ENCODE data around the gene PODN. TPM values are rescaled to one million over a fixed set of nuclear protein-coding genes. Genes with fewer than 3 reads are reported as not detected.

PODN gene
- total RNA-seq, 1 donor from 2014 or later, result 245 TPM

DNA sequence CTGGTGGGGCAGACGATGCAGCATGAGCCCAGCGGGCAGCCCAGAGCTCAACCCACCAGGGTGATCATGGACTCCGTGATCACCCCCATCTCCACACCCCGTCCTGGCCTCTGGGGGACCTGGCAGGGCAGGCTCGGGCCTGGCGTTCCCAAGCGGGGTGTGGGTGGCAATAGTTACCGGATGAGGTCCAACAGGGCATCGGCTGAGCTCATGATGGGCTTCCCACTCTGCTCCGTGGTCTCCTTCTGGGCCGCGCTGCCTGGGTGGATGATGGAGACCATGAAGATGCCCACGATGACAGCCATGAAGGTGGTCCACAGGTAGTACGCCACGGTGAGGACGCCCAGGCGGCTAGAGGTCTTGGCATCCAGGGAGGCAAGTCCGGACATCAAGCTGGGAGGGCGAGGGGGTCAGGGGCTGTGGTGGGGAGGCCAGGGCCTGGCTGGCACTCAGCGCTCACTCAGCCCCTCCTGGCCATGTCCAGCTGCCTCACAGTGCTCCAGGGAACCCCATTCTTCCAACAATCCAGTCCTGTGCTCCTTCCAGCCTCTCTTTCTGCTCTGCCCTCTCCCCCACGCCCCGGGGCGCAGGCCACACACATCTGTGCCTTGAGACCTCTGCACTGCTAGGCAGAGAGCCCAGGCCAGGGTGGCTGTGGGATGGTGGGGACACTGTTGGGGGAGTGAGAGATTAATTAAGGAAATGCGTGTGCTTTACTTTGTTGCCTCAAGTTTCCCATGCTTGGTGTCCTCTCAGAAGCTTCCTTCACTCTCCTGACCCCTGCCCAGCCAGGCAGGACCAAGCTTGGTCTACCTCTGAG lies 52.8 kb downstream of the PODN start:
- H3K36me3 ChIP-seq, result no peaks in the 10 kb centered on the region
- peaks cover 0 to 9% of the 10 kb centered on the region in 2 donors for H3K9me3 ChIP-seq
- DNase-seq (ENCODE audit: low spot score in 2 of 2), result no peak
- H3K27ac ChIP-seq, result no peak overlapping the region
- TF ChIP-seq, protein P1, sequence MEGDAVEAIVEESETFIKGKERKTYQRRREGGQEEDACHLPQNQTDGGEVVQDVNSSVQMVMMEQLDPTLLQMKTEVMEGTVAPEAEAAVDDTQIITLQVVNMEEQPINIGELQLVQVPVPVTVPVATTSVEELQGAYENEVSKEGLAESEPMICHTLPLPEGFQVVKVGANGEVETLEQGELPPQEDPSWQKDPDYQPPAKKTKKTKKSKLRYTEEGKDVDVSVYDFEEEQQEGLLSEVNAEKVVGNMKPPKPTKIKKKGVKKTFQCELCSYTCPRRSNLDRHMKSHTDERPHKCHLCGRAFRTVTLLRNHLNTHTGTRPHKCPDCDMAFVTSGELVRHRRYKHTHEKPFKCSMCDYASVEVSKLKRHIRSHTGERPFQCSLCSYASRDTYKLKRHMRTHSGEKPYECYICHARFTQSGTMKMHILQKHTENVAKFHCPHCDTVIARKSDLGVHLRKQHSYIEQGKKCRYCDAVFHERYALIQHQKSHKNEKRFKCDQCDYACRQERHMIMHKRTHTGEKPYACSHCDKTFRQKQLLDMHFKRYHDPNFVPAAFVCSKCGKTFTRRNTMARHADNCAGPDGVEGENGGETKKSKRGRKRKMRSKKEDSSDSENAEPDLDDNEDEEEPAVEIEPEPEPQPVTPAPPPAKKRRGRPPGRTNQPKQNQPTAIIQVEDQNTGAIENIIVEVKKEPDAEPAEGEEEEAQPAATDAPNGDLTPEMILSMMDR (IDR thresholded peaks at IDR 0.05), result no peak
- no peaks in the 10 kb centered on the region for H3K27me3 ChIP-seq
- H3K4me1 ChIP-seq, result peaks cover 4 to 10% of the 10 kb centered on the region in 2 donors
- H3K4me3 ChIP-seq, result no peak overlapping the region
- intact Hi-C loops (cut with DNase I), result no loop called here

DNA sequence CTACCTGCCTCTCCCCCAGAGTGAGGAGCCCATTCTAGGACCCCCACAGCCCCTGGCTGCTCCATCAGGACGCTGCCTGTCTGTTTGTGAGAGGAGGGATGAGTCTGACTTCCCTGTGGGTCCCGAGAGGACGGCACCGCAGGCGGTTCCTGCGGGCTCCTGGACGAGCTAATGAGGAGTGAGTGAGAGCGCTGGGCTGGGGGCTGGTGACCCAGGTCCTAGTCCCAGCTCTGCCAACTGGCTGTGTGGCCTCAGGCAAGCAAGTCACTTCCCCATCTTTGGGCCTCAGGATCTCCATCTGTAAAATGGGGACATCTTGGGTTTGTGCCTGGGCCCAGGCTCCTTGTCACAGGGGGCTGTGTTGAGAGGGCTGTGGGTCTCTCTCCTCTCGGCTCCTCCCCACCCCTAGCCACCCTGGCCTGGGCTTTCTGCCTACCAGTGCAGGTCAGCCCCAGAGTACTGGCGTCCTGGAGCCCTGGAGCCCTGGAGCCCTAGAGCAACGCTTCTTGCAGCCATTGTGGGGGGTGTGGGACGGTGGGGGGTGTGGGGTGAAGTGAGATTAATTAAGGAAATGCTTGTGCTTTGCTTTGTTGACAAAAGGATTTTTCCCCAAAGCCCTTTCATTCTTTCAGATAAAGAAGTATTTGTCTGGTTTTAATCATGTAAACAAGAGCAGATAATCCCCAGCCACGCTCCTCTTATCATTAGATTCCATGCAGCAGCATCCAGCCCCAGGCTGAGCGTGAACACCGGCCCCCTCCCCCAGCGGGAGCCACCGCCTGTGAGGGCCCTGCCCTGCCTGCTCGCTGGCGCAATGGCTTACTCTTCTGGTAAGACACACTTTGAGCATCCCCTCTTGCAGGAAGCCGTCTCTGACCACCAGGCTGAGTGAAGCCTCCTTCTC lies 53.6 kb downstream of the PODN start:
- H3K27me3 ChIP-seq, result no peaks in the 10 kb centered on the region
- H3K9me3 ChIP-seq, result peaks cover 0 to 9% of the 10 kb centered on the region in 2 donors
- intact Hi-C loops (cut with DNase I), result no loop called here
- no peaks in the 10 kb centered on the region for H3K36me3 ChIP-seq
- H3K4me1 ChIP-seq, result peaks cover 4 to 9% of the 10 kb centered on the region in 2 donors
- no peak overlapping the region for H3K4me3 ChIP-seq
- no peak for DNase-seq (ENCODE audit: low spot score in 2 of 2)
- TF ChIP-seq, protein P1 (IDR thresholded peaks at IDR 0.05), result no peak
- no peak overlapping the region for H3K27ac ChIP-seq

DNA sequence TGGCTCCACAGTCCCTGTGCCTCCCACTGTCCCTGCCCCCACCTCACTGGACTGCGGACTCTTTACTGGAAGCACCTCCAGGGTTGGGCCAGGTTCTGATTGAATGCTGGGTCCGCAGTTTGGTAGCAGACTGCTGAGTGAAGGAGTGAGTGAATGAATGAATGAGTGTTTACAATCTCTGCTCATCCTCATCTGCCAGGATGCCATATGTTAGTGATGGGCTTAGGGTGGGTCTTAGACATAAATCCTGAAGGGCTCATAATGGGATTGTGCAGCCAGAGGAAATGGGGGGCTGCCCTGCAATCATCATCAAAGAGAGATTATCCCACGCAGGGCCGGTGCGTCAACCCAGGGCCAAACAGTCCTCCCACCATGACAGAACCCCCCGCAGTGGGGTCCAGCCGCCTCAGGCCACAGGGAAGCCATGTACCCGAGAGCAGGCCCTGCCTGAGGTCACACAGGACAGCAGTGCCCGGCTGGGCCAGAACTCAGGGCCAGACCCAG lies 54.3 kb downstream of the PODN start:
- no peak for DNase-seq (ENCODE audit: low spot score in 2 of 2)
- TF ChIP-seq, protein P1 (IDR thresholded peaks at IDR 0.05), result no peak
- Histone ChIP-seq H3K36me3 (no peaks in the 10 kb centered on the region), H3K27ac (no peak overlapping the region), H3K4me3 (no peak overlapping the region), H3K27me3 (no peaks in the 10 kb centered on the region), H3K9me3 (peaks cover 0 to 9% of the 10 kb centered on the region in 2 donors), H3K4me1 (peaks cover 4 to 11% of the 10 kb centered on the region in 2 donors)
- intact Hi-C loops (cut with DNase I), result no loop called here

DNA sequence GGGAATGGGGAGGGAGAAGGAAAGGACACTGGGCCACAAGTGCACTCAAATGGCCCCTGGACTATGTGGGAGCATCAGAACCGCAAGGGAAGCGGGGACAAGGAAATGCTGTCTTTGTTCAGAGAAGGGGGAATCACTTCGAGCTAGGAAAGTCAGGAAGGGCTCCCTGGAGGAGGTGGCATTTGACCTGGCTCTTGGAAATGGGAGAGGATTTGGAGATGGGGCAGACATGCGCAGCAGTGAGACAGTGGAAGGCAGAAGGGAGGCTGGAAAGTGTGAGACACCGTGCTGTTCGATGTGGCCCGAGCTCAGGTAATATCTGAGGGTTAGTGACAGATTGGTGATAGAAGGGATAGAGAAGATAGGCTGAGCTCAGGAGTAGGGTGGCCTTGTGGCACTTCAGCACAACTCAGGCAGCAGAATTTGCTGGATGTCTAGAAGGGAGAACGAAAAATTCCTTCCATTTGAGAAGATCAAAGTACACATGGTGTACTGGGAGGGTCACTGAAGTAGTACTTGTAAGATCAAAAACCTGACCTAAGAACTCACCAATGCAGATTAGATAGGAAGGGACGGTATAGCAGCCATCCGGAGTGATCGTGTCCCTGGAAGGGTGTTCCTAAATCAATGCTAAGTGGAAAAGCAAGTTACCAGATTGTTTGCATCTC lies 55.1 kb downstream of the PODN start:
- no peak for DNase-seq (ENCODE audit: low spot score in 2 of 2)
- H3K4me3 ChIP-seq, result no peak overlapping the region
- peaks cover 6 to 18% of the 10 kb centered on the region in 2 donors for H3K4me1 ChIP-seq
- no peaks in the 10 kb centered on the region for H3K36me3 ChIP-seq
- peaks cover 0 to 4% of the 10 kb centered on the region in 2 donors for H3K9me3 ChIP-seq
- TF ChIP-seq, protein P1 (IDR thresholded peaks at IDR 0.05), result no peak
- intact Hi-C loops (cut with DNase I), result no loop called here
- no peak overlapping the region for H3K27ac ChIP-seq
- H3K27me3 ChIP-seq, result no peaks in the 10 kb centered on the region

DNA sequence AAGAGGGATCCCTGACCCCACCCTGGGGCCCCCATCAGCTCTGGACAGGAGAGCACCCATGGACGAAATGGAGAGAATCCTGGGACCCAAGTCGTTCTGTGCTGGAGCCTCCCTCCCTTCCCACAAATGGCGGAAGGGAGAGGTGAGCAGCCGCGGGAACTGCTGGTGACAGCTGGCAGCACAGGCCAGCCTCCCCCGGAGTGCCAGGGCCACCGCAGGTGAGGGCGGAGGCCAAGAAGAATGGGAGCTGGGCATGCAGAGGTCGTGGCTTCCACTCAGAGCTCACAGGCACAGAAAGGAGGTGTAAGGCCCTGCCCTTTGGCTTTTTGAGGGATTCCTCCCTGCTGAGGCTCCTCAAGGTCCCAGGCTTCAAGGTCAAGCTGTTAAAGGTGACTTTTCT lies 55.8 kb downstream of the PODN start:
- Histone ChIP-seq H3K4me3 (no peak overlapping the region), H3K4me1 (peaks cover 5 to 22% of the 10 kb centered on the region in 2 donors), H3K36me3 (no peaks in the 10 kb centered on the region), H3K27me3 (no peaks in the 10 kb centered on the region), H3K9me3 (no peaks in the 10 kb centered on the region), H3K27ac (no peak overlapping the region)
- TF ChIP-seq, protein P1 (IDR thresholded peaks at IDR 0.05), result no peak
- intact Hi-C loops (cut with DNase I), result no loop called here
- no peak for DNase-seq (ENCODE audit: low spot score in 2 of 2)

Measured in ascending aorta (tissue), 2 donors.